ENCODE data around the gene DCTN1. TPM values are rescaled to one million over a fixed set of nuclear protein-coding genes. Genes with fewer than 3 reads are reported as not detected.

DCTN1 gene
- total RNA-seq, 1 experiment from 2014 or later = 95.0 TPM

DNA sequence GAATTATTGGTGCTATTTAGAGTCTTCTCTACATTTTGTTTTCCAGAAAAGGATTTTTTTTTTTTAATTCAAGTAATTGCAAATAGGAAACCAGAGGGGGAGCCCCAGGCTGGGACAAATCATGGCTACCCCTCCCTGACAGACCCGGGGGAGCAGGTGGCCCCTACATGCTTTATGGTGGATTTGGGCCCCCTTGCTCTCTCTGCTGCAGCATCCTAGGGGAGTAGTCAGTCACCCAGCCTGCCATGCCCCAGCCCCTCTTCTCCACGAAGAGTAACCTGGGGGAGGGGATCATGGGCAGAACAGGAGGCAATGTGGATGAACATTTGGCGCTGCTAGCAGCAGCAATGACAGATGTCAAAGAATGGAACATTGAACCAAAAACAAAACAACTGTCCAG, 36.7 kb upstream of the DCTN1 start:
- no peak for DNase-seq

DNA sequence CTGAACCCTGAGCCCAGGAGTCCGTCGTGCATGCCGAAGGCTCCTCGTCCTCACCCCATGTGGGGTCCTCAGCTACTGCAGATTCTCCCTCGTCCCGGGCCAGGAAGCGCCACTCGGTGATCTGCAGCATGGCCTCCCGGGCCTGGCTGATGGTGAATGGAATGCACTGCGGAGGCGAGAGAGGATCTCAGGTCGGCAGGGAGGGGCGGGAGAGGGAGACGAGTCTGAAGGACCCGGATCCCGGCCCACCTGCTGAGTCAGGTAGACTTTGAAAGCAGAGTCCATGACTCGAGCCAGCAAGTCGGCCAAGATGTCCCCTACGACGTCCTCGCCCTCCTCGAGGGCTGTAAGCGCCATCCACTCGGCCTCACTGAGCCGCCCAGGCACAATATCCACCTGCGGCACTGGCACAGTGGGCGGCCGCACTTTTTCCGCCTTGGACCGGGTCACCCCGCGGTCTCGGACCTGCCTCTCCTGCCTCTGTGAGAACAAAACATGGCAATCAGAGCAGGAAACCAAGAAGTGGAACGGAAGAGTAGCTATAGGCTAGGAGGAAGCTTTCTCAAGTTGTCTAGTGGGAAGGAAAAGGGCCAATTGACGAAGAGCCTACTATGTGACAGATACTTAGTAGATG, 35.8 kb upstream of the DCTN1 start:
- H3K4me1 ChIP-seq (ENCODE audit: low read length) = peaks cover 24% of the 10 kb centered on the region
- H3K9ac ChIP-seq (ENCODE audit: low read length) = no peak overlapping the region
- H3K9me2 ChIP-seq (replicated peaks; ENCODE audit: insufficient read depth, low read length) = no peaks in the 10 kb centered on the region
- H3K79me2 ChIP-seq (ENCODE audit: low read length) = no peaks in the 10 kb centered on the region
- no peak for DNase-seq
- H3K36me3 ChIP-seq (ENCODE audit: insufficient read depth, low read length) = no peaks in the 10 kb centered on the region
- H3K27ac ChIP-seq (ENCODE audit: low read length) = no peak overlapping the region
- no peak overlapping the region for H3K4me3 ChIP-seq (ENCODE audit: low read length)
- no peaks in the 10 kb centered on the region for H4K20me1 ChIP-seq (ENCODE audit: insufficient read depth, low read depth, low read length)
- no peak overlapping the region for H2AFZ ChIP-seq (ENCODE audit: low read length)
- H3K9me3 ChIP-seq (ENCODE audit: low read length) = no peaks in the 10 kb centered on the region
- no peaks in the 10 kb centered on the region for H3K27me3 ChIP-seq (ENCODE audit: low read length)
- no peak overlapping the region for H3K4me2 ChIP-seq (ENCODE audit: low read depth, low read length, poor library complexity, severe bottlenecking)

More for the DNA sequence above, 36.7 kb upstream of the DCTN1 start:
- no peak overlapping the region for H3K9ac ChIP-seq (ENCODE audit: low read length)
- H2AFZ ChIP-seq (ENCODE audit: low read length) = no peak overlapping the region
- H3K79me2 ChIP-seq (ENCODE audit: low read length) = peaks cover under 1% of the 10 kb centered on the region; the same call in 1 of the 2 replicates
- no peak overlapping the region for H3K4me2 ChIP-seq (ENCODE audit: low read depth, low read length, poor library complexity, severe bottlenecking)
- peaks cover 29% of the 10 kb centered on the region for H3K4me1 ChIP-seq (ENCODE audit: low read length)
- H3K27ac ChIP-seq (ENCODE audit: low read length) = no peak overlapping the region
- H3K9me2 ChIP-seq (replicated peaks; ENCODE audit: insufficient read depth, low read length) = no peaks in the 10 kb centered on the region
- no peaks in the 10 kb centered on the region for H3K27me3 ChIP-seq (ENCODE audit: low read length)
- H3K36me3 ChIP-seq (ENCODE audit: insufficient read depth, low read length) = no peaks in the 10 kb centered on the region
- no peaks in the 10 kb centered on the region for H4K20me1 ChIP-seq (ENCODE audit: insufficient read depth, low read depth, low read length)
- H3K4me3 ChIP-seq (ENCODE audit: low read length) = no peak overlapping the region
- H3K9me3 ChIP-seq (ENCODE audit: low read length) = no peaks in the 10 kb centered on the region

DNA sequence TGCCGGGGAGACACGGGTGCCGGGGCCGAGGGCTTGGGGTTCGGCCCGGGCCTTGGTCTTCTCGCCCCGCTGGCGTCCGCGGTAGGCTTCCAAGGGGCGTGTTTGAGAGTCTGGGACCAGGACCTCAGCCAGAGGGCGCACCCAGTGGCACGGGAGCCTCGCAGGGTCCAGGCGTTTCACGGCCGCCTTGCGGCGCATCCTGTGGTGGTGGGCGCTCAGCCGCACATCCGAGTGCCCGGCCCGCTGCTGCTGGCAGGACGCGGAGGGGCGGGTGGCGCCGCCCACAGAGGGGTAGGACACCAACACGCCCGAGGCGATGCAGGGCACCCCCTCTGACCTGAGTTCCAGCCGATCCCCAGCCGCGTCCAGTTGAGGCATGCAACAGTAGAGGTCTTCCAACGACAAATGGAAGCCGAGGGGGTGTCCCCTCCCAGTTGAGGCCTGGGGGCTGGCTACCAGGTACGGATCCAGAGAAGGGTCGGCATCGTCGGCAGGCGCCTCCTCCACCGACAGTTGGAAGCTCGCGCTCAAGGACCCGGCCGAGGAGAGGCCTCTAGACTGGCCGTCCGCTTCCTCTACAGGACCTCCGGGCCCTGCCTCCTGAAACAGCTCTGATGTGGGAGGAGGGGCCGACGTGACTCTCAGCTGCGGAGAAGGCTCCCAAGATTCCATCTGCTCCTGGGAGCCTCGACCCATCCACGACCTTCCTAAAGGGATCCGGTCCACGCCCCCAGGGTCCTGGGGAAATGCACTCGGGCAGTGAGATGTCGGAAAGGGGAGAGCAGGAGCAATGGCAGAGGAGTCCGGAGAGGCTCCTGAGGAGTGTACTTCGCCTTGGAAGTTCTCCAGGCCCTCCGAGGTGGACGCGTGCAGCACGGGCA, 35.0 kb upstream of the DCTN1 start:
- H3K36me3 ChIP-seq (ENCODE audit: insufficient read depth, low read length) = no peaks in the 10 kb centered on the region
- no peaks in the 10 kb centered on the region for H3K9me3 ChIP-seq (ENCODE audit: low read length)
- no peak overlapping the region for H3K4me2 ChIP-seq (ENCODE audit: low read depth, low read length, poor library complexity, severe bottlenecking)
- no peak overlapping the region for H2AFZ ChIP-seq (ENCODE audit: low read length)
- peaks cover 16% of the 10 kb centered on the region for H3K4me1 ChIP-seq (ENCODE audit: low read length)
- DNase-seq = no peak
- H3K27me3 ChIP-seq (ENCODE audit: low read length) = no peaks in the 10 kb centered on the region
- no peaks in the 10 kb centered on the region for H3K79me2 ChIP-seq (ENCODE audit: low read length)
- no peaks in the 10 kb centered on the region for H3K9me2 ChIP-seq (replicated peaks; ENCODE audit: insufficient read depth, low read length)
- H4K20me1 ChIP-seq (ENCODE audit: insufficient read depth, low read depth, low read length) = no peaks in the 10 kb centered on the region
- H3K27ac ChIP-seq (ENCODE audit: low read length) = no peak overlapping the region
- H3K9ac ChIP-seq (ENCODE audit: low read length) = no peak overlapping the region
- no peak overlapping the region for H3K4me3 ChIP-seq (ENCODE audit: low read length)

DNA sequence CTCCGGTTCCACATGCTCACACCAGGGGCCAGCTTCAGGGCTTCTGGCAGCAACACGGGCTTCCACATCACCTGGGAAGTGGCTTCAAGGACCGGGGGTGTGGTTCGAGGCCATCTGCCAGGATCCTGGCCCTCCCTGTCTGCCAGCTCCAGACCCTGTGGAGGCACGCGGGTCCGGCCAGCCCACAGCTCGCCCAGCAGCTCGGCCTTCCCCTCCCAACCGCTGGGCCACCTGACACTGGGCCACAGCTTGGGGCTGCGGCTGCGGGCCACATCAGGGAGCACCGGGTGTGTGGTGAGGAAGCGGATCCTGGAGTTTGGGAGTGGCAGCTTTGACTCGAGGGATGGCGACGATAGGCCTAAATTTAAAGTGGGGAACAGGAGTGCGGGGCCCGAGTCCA, 34.3 kb upstream of the DCTN1 start:
- H3K4me1 ChIP-seq (ENCODE audit: low read length) = peaks cover 10% of the 10 kb centered on the region
- DNase-seq = no peak
- H3K27ac ChIP-seq (ENCODE audit: low read length) = no peak overlapping the region
- no peaks in the 10 kb centered on the region for H3K36me3 ChIP-seq (ENCODE audit: insufficient read depth, low read length)
- H2AFZ ChIP-seq (ENCODE audit: low read length) = no peak overlapping the region
- H3K79me2 ChIP-seq (ENCODE audit: low read length) = no peaks in the 10 kb centered on the region
- H3K27me3 ChIP-seq (ENCODE audit: low read length) = no peaks in the 10 kb centered on the region
- no peak overlapping the region for H3K9ac ChIP-seq (ENCODE audit: low read length)
- no peak overlapping the region for H3K4me2 ChIP-seq (ENCODE audit: low read depth, low read length, poor library complexity, severe bottlenecking)
- no peaks in the 10 kb centered on the region for H3K9me2 ChIP-seq (replicated peaks; ENCODE audit: insufficient read depth, low read length)
- no peak overlapping the region for H3K4me3 ChIP-seq (ENCODE audit: low read length)
- no peaks in the 10 kb centered on the region for H4K20me1 ChIP-seq (ENCODE audit: insufficient read depth, low read depth, low read length)
- no peaks in the 10 kb centered on the region for H3K9me3 ChIP-seq (ENCODE audit: low read length)

DNA sequence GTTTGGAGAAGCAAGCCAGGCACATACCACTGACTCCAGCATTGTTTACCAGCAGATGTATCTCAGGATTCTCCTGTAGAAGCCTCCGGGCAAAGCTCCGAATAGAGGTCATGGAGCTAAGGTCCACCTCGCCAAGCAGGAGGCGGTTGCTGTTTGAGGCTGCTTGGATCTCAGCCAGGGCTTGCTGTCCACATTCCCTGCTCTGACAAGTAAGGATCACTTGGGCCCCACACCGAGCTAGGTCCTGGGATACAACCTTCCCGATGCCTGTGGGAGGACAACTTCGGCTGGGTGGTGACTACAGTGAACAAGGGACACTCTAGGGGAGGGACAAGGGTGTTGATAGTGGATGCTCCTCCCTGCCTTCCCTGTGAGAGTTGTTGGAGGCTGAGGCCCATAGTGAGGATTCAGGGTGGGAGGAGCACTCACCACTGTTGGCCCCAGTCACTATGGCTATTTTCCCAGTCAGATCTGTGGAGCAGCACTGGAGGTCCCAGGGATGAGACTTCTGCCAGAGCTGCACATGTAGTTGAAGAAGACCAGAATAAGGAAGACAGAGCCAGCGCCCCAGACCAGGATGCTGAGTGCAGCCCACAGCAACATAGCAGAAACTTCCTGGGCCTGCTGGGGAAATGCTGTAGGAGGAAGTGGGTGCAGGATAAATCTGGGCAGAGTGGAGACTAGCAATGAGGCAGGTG, 33.0 kb upstream of the DCTN1 start:
- DNase-seq = no peak
- Histone ChIP-seq H3K4me3 (ENCODE audit: low read length) (no peak overlapping the region), H3K79me2 (ENCODE audit: low read length) (no peaks in the 10 kb centered on the region), H3K36me3 (ENCODE audit: insufficient read depth, low read length) (no peaks in the 10 kb centered on the region), H3K27ac (ENCODE audit: low read length) (no peak overlapping the region), H3K9ac (ENCODE audit: low read length) (no peak overlapping the region), H4K20me1 (ENCODE audit: insufficient read depth, low read depth, low read length) (no peaks in the 10 kb centered on the region), H3K9me3 (ENCODE audit: low read length) (no peaks in the 10 kb centered on the region), H3K4me2 (ENCODE audit: low read depth, low read length, poor library complexity, severe bottlenecking) (no peak overlapping the region), H3K9me2 (replicated peaks; ENCODE audit: insufficient read depth, low read length) (no peaks in the 10 kb centered on the region), H2AFZ (ENCODE audit: low read length) (no peak overlapping the region), H3K27me3 (ENCODE audit: low read length) (peaks cover 2% of the 10 kb centered on the region; the same call in 1 of the 2 replicates), H3K4me1 (ENCODE audit: low read length) (peaks cover 5% of the 10 kb centered on the region)

- Histone ChIP-seq H3K4me3 (ENCODE audit: low read length) (no peak overlapping the region), H3K4me2 (ENCODE audit: low read depth, low read length, poor library complexity, severe bottlenecking) (no peak overlapping the region), H3K9ac (ENCODE audit: low read length) (no peak overlapping the region), H3K27me3 (ENCODE audit: low read length) (peaks cover 2% of the 10 kb centered on the region; the same call in 1 of the 2 replicates), H4K20me1 (ENCODE audit: insufficient read depth, low read depth, low read length) (no peaks in the 10 kb centered on the region), H2AFZ (ENCODE audit: low read length) (no peak overlapping the region), H3K9me3 (ENCODE audit: low read length) (no peaks in the 10 kb centered on the region), H3K4me1 (ENCODE audit: low read length) (peaks cover 5% of the 10 kb centered on the region), H3K79me2 (ENCODE audit: low read length) (no peaks in the 10 kb centered on the region), H3K27ac (ENCODE audit: low read length) (no peak overlapping the region), H3K36me3 (ENCODE audit: insufficient read depth, low read length) (no peaks in the 10 kb centered on the region), H3K9me2 (replicated peaks; ENCODE audit: insufficient read depth, low read length) (no peaks in the 10 kb centered on the region)
- no peak for DNase-seq
These were observed 27.6 kb upstream of the DCTN1 start for GRCh38 chr2:74407682-74408081.

DNA sequence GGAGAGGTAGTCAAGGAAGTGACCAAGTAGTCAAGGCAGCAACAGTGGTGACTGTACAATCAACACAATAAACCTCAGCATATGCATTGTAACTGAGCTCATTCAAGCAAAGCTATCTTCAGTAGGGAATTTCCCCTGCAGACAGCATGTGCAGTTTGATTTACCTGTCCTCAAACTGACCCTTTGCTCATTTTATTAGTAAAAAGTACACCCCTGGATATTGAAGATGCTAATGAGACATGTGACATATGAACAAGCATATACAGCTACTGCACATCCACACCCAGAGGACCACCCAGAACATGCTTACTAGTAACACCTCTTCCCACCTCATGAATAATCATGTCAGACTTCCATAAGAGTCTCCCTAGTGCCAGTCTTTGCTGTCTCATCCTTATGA, 25.9 kb upstream of the DCTN1 start:
- H3K4me2 ChIP-seq (ENCODE audit: low read depth, low read length, poor library complexity, severe bottlenecking) = peak overlapping the region; percentile 2
- H3K9ac ChIP-seq (ENCODE audit: low read length) = no peak overlapping the region
- peaks cover 5% of the 10 kb centered on the region for H3K4me1 ChIP-seq (ENCODE audit: low read length)
- 0 out of 2 replicates have a peak overlapping the region, but pooled peaks have one; percentile 10 for H2AFZ ChIP-seq (ENCODE audit: low read length)
- H3K79me2 ChIP-seq (ENCODE audit: low read length) = no peaks in the 10 kb centered on the region
- H3K27ac ChIP-seq (ENCODE audit: low read length) = no peak overlapping the region
- no peak overlapping the region for H3K4me3 ChIP-seq (ENCODE audit: low read length)
- no peaks in the 10 kb centered on the region for H3K9me2 ChIP-seq (replicated peaks; ENCODE audit: insufficient read depth, low read length)
- H3K36me3 ChIP-seq (ENCODE audit: insufficient read depth, low read length) = no peaks in the 10 kb centered on the region
- no peak for DNase-seq
- H4K20me1 ChIP-seq (ENCODE audit: insufficient read depth, low read depth, low read length) = no peaks in the 10 kb centered on the region
- H3K27me3 ChIP-seq (ENCODE audit: low read length) = peaks cover 2% of the 10 kb centered on the region; the same call in 1 of the 2 replicates
- no peaks in the 10 kb centered on the region for H3K9me3 ChIP-seq (ENCODE audit: low read length)

DNA sequence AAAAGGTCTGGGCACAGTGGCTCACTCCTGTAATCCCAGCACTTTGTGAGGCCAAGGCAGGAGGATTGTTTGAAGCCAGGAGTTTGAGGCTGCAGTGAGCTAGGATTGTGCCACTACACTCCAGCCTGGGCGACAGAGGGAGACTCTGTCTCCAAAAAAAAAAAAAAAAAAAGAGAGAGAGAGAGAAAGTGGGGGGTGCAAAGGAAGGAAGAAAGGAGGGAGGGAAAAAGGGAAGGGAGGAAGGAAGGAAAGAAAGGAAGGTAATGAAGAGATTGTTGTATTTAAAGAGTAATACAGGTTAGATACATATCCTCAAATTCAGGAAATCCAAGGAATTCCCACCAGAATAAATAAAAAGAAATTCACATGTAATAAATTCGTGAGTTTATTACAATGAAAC, 21.8 kb upstream of the DCTN1 start:
- no peak overlapping the region for H3K4me2 ChIP-seq (ENCODE audit: low read depth, low read length, poor library complexity, severe bottlenecking)
- no peaks in the 10 kb centered on the region for H4K20me1 ChIP-seq (ENCODE audit: insufficient read depth, low read depth, low read length)
- peaks cover 5% of the 10 kb centered on the region for H3K4me1 ChIP-seq (ENCODE audit: low read length)
- H3K27me3 ChIP-seq (ENCODE audit: low read length) = no peaks in the 10 kb centered on the region
- H3K9me3 ChIP-seq (ENCODE audit: low read length) = no peaks in the 10 kb centered on the region
- H3K9ac ChIP-seq (ENCODE audit: low read length) = no peak overlapping the region
- no peak overlapping the region for H3K27ac ChIP-seq (ENCODE audit: low read length)
- no peaks in the 10 kb centered on the region for H3K79me2 ChIP-seq (ENCODE audit: low read length)
- H2AFZ ChIP-seq (ENCODE audit: low read length) = no peak overlapping the region
- H3K4me3 ChIP-seq (ENCODE audit: low read length) = no peak overlapping the region
- H3K36me3 ChIP-seq (ENCODE audit: insufficient read depth, low read length) = no peaks in the 10 kb centered on the region
- no peak for DNase-seq
- H3K9me2 ChIP-seq (replicated peaks; ENCODE audit: insufficient read depth, low read length) = no peaks in the 10 kb centered on the region

All from Karpas-422 (cell line).